SK-MEL-5 (cell line): ENCODE results near the gene MAPRE3. TPM values are rescaled to one million over a fixed set of nuclear protein-coding genes. Genes with fewer than 3 reads are reported as not detected.

Experiments used
- DNase-seq: peaks from one replicate; pipeline ENCODE4 v3.0.0-alpha.2; 2016; ENCODE audit warnings: low read depth, low spot score
- in situ Hi-C: cut with HindIII; loops from 2 replicates; pipeline ENCODE4 v1.10.0; 2016; ENCODE audit warnings: low sequenced_read_pairs, high pct_unique_total_duplicates, low pct_unique_long_range_greater_than_20kb
- total RNA-seq: library from RNA; depleted of rRNA; stranded (reverse); fragments of >200 nt; shearing (Covaris generic); gene quantifications from 2 replicates; pipeline ENCODE4 v1.2.3, GENCODE V29; 2014

MAPRE3 gene
- total RNA-seq, 1 experiment from 2014 or later: 3.5 TPM

GRCh38 chr2:26945991-26946750 lies 24.3 kb upstream of the MAPRE3 start:
- in situ Hi-C loops: no loop called here
- DNase-seq: no peak

- DNase-seq: peak; percentile 20
- in situ Hi-C loops: no loop called here
Measured at GRCh38 chr2:26946841-26947784, 23.3 kb upstream of the MAPRE3 start.

GRCh38 chr2:26948800-26949199 lies 21.6 kb upstream of the MAPRE3 start:
- DNase-seq: no peak
- in situ Hi-C loops: no loop called here

- in situ Hi-C loops: no loop called here
Measured at GRCh38 chr2:26950246-26950645, 20.2 kb upstream of the MAPRE3 start.

GRCh38 chr2:26951236-26951635 lies 19.2 kb upstream of the MAPRE3 start:
- in situ Hi-C loops: no loop called here
- DNase-seq: no peak

More at GRCh38 chr2:26950246-26950645, 20.2 kb upstream of the MAPRE3 start:
- DNase-seq: no peak

GRCh38 chr2:26952374-26952773 lies 18.1 kb upstream of the MAPRE3 start:
- in situ Hi-C loops: no loop called here

GRCh38 chr2:26954135-26954534 lies 16.3 kb upstream of the MAPRE3 start:
- no peak for DNase-seq
- in situ Hi-C loops: no loop called here

More at GRCh38 chr2:26952374-26952773, 18.1 kb upstream of the MAPRE3 start:
- no peak for DNase-seq

GRCh38 chr2:26957041-26957440 lies 13.4 kb upstream of the MAPRE3 start:
- in situ Hi-C loops: no loop called here
- DNase-seq: no peak

GRCh38 chr2:26957534-26957933 lies 12.9 kb upstream of the MAPRE3 start:
- in situ Hi-C loops: no loop called here
- no peak for DNase-seq

- DNase-seq: no peak
- in situ Hi-C loops: no loop called here
Measured at GRCh38 chr2:26959331-26959730, 11.1 kb upstream of the MAPRE3 start.

- no peak for DNase-seq
- in situ Hi-C loops: no loop called here
Measured at GRCh38 chr2:26964446-26965130, 5.8 kb upstream of the MAPRE3 start.

GRCh38 chr2:26968001-26968400 lies 2.4 kb upstream of the MAPRE3 start:
- in situ Hi-C loops: no loop called here
- DNase-seq: no peak

GRCh38 chr2:26969077-26969844 lies 1.2 kb upstream of the MAPRE3 start:
- in situ Hi-C loops: no loop called here
- no peak for DNase-seq

GRCh38 chr2:26970928-26971627 lies 641 bp downstream of the MAPRE3 start:
- no peak for DNase-seq
- in situ Hi-C loops: no loop called here

- in situ Hi-C loops: no loop called here
Measured at GRCh38 chr2:26971911-26972786, 1.7 kb downstream of the MAPRE3 start.

GRCh38 chr2:26974352-26974751 lies 3.9 kb downstream of the MAPRE3 start:
- no peak for DNase-seq
- in situ Hi-C loops: no loop called here

More at GRCh38 chr2:26971911-26972786, 1.7 kb downstream of the MAPRE3 start:
- DNase-seq: no peak
